Measurements from ENCODE around the gene MTAP.

Gene MTAP

DNA sequence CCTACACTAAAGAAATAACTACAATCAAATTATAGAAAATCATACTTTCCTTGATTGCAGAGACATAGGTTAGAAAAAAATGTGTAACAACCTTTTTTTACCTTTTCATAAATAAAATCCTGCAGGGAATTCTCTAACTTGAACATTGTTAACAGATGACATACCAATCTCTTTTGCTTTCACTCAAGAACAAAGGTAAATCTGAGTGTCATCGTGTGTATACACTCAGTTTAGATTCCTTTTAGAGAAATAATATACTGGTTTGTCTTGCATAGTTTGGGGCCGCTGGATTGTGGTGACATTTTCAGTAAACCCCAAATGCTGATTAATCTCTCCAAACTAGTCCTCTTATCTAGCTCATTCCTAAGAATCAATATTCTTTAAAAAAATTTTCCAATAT, 20.8 kb upstream of the MTAP start:
- H4K20me1 ChIP-seq (ENCODE audit: insufficient read depth, low read length) = no peaks in the 10 kb centered on the region
- H3F3A ChIP-seq (ENCODE audit: insufficient read depth, low read length) = no peaks in the 10 kb centered on the region
- no peak for DNase-seq
- no peaks in the 10 kb centered on the region for H3K79me2 ChIP-seq (ENCODE audit: low read length)
- no peak overlapping the region for H2AFZ ChIP-seq (ENCODE audit: low read length)
- no peak overlapping the region for H3K27ac ChIP-seq (ENCODE audit: low read length)
- H3K4me2 ChIP-seq (ENCODE audit: low read depth, low read length) = no peak overlapping the region
- TF ChIP-seq EZH2 (optimal IDR thresholded peaks at IDR 0.05; ENCODE audit: low read depth, low read length) = no peak
- TF ChIP-seq, protein P1, sequence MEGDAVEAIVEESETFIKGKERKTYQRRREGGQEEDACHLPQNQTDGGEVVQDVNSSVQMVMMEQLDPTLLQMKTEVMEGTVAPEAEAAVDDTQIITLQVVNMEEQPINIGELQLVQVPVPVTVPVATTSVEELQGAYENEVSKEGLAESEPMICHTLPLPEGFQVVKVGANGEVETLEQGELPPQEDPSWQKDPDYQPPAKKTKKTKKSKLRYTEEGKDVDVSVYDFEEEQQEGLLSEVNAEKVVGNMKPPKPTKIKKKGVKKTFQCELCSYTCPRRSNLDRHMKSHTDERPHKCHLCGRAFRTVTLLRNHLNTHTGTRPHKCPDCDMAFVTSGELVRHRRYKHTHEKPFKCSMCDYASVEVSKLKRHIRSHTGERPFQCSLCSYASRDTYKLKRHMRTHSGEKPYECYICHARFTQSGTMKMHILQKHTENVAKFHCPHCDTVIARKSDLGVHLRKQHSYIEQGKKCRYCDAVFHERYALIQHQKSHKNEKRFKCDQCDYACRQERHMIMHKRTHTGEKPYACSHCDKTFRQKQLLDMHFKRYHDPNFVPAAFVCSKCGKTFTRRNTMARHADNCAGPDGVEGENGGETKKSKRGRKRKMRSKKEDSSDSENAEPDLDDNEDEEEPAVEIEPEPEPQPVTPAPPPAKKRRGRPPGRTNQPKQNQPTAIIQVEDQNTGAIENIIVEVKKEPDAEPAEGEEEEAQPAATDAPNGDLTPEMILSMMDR (IDR thresholded peaks at IDR 0.05; ENCODE audit: low read length) = no peak
- no peak for TF ChIP-seq EZH2phosphoT487 (IDR thresholded peaks at IDR 0.05; ENCODE audit: low read length)
- no peaks in the 10 kb centered on the region for H3K27me3 ChIP-seq (replicated peaks; ENCODE audit: insufficient read depth, low read length)
- H3K9me3 ChIP-seq (replicated peaks; ENCODE audit: insufficient read depth, low read length) = no peaks in the 10 kb centered on the region
- H3K4me3 ChIP-seq (ENCODE audit: low read length) = no peak overlapping the region
- no peaks in the 10 kb centered on the region for H3K9me2 ChIP-seq (replicated peaks; ENCODE audit: insufficient read depth, low read length)
- no peaks in the 10 kb centered on the region for H3K4me1 ChIP-seq (ENCODE audit: low read length)
- no peak overlapping the region for H3K9ac ChIP-seq (ENCODE audit: low read length)
- H3K36me3 ChIP-seq (replicated peaks; ENCODE audit: insufficient read depth, low read length) = no peaks in the 10 kb centered on the region

DNA sequence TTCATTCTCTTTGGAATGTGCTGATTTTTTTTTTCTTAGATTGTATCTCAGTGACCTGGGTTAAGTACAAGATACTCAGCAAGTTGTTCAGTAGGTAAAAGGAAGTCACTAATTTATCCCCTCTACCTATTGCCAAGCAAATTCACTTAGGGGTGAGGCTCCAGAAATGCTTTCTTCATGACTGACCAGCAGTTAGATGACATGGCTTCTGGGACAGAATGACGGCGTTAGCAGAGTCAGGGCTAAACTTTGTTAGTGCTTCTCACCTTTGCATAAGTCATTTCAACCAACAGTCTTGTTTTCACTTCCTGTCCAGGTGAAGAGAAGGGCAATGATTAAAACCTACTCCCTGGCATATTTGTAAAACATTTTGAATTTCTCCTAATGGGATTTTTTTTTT, 20.2 kb upstream of the MTAP start:
- no peaks in the 10 kb centered on the region for H4K20me1 ChIP-seq (ENCODE audit: insufficient read depth, low read length)
- no peak overlapping the region for H3K9ac ChIP-seq (ENCODE audit: low read length)
- H3F3A ChIP-seq (ENCODE audit: insufficient read depth, low read length) = no peaks in the 10 kb centered on the region
- H2AFZ ChIP-seq (ENCODE audit: low read length) = no peak overlapping the region
- H3K9me3 ChIP-seq (replicated peaks; ENCODE audit: insufficient read depth, low read length) = no peaks in the 10 kb centered on the region
- no peak overlapping the region for H3K27ac ChIP-seq (ENCODE audit: low read length)
- DNase-seq = no peak
- no peak overlapping the region for H3K4me3 ChIP-seq (ENCODE audit: low read length)
- no peaks in the 10 kb centered on the region for H3K27me3 ChIP-seq (replicated peaks; ENCODE audit: insufficient read depth, low read length)
- H3K79me2 ChIP-seq (ENCODE audit: low read length) = no peaks in the 10 kb centered on the region
- H3K9me2 ChIP-seq (replicated peaks; ENCODE audit: insufficient read depth, low read length) = no peaks in the 10 kb centered on the region
- H3K4me1 ChIP-seq (ENCODE audit: low read length) = no peaks in the 10 kb centered on the region
- H3K36me3 ChIP-seq (replicated peaks; ENCODE audit: insufficient read depth, low read length) = no peaks in the 10 kb centered on the region
- H3K4me2 ChIP-seq (ENCODE audit: low read depth, low read length) = no peak overlapping the region
- TF ChIP-seq EZH2 (optimal IDR thresholded peaks at IDR 0.05; ENCODE audit: low read depth, low read length) = no peak
- TF ChIP-seq, protein P1 (IDR thresholded peaks at IDR 0.05; ENCODE audit: low read length) = no peak
- TF ChIP-seq EZH2phosphoT487 (IDR thresholded peaks at IDR 0.05; ENCODE audit: low read length) = no peak

DNA sequence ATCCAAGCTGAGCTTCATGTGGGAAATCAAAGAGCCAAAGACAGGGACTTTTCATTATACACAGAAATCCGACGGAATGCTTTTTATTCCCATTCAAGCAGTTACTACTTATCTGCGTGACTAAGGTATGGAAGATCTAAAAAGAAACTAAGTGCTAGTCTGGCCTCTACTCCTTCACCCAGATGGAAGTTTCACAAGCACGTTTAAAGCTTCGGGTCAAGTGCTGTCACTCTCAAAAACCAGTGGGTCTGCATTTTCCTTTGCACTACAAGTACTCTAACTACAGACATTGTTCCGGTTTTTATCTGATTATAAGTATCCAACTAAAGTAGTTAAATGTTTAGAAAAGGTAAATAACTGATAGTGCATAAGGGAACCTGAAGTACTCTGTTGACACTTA, 13.7 kb upstream of the MTAP start:
- Histone ChIP-seq H3K9me3 (replicated peaks; ENCODE audit: insufficient read depth, low read length) (no peaks in the 10 kb centered on the region), H3K79me2 (ENCODE audit: low read length) (no peaks in the 10 kb centered on the region), H4K20me1 (ENCODE audit: insufficient read depth, low read length) (no peaks in the 10 kb centered on the region), H3K36me3 (replicated peaks; ENCODE audit: insufficient read depth, low read length) (no peaks in the 10 kb centered on the region), H3K27me3 (replicated peaks; ENCODE audit: insufficient read depth, low read length) (no peaks in the 10 kb centered on the region), H3K9ac (ENCODE audit: low read length) (0 out of 2 replicates have a peak overlapping the region, but pooled peaks have one; percentile 16), H3K4me2 (ENCODE audit: low read depth, low read length) (peak overlapping the region; percentile 57), H2AFZ (ENCODE audit: low read length) (0 out of 2 replicates have a peak overlapping the region, but pooled peaks have one; percentile 42), H3K9me2 (replicated peaks; ENCODE audit: insufficient read depth, low read length) (no peaks in the 10 kb centered on the region), H3K27ac (ENCODE audit: low read length) (peak overlapping the region; percentile 23; the same call in 1 of the 2 replicates), H3F3A (ENCODE audit: insufficient read depth, low read length) (0 out of 2 replicates have a peak, but pooled peaks cover 7% of the 10 kb centered on the region), H3K4me3 (ENCODE audit: low read length) (peak overlapping the region; percentile 50), H3K4me1 (ENCODE audit: low read length) (0 out of 2 replicates have a peak, but pooled peaks cover 3% of the 10 kb centered on the region)
- TF ChIP-seq, protein P1 (IDR thresholded peaks at IDR 0.05; ENCODE audit: low read length) = no peak
- no peak for TF ChIP-seq EZH2 (optimal IDR thresholded peaks at IDR 0.05; ENCODE audit: low read depth, low read length)
- TF ChIP-seq EZH2phosphoT487 (IDR thresholded peaks at IDR 0.05; ENCODE audit: low read length) = no peak
- DNase-seq = peak; percentile 69

Measured in MM.1S (cell line).